Nephron (organoid): ENCODE results near the gene ATP2A1.

Experiments used
- H3K27ac Mint-ChIP-seq, 3 experiments: 2 replicates each; pipeline ENCODE4 v1.8.0; 2020; ENCODE audit warnings: mixed read lengths in 3 of 3, mild to moderate bottlenecking in 2 of 3, moderate library complexity in 1 of 3
- H3K27me3 Mint-ChIP-seq: 2 replicates; pipeline ENCODE4 v1.8.0; 2021; ENCODE audit warnings: low read depth, mild to moderate bottlenecking, moderate library complexity, mixed read lengths
- H3K36me3 Mint-ChIP-seq: 2 replicates; pipeline ENCODE4 v1.8.0; 2020; ENCODE audit warnings: low read depth, mixed read lengths
- H3K4me1 Mint-ChIP-seq: 2 replicates; pipeline ENCODE4 v1.8.0; 2020; ENCODE audit warnings: mixed read lengths
- H3K4me3 Mint-ChIP-seq, 3 experiments: 2 replicates each; pipeline ENCODE4 v1.8.0; 2020; ENCODE audit warnings: mild to moderate bottlenecking in 3 of 3, mixed read lengths in 3 of 3, moderate library complexity in 2 of 3
- H3K9me3 Mint-ChIP-seq: 2 replicates; pipeline ENCODE4 v1.8.0; 2020; ENCODE audit warnings: mixed read lengths
- CTCF ChIP-seq, 3 experiments: fragments of 200-600 bp; sonication (generic); IDR thresholded peaks; one replicate each; pipeline ENCODE4 v1.5.0; 2021; ENCODE audit warnings: antibody characterized with exemption in 3 of 3; ENCODE audit not compliant: unreplicated experiment in 3 of 3

Gene ATP2A1

GRCh38 chr16:28846080-28846932 is 32.0 kb upstream of the ATP2A1 start, which contains the start of gene TUFM:
TSS of gene TUFM (minus strand) at chr16:28846348. CDS start at chr16:28846269, 79 bp downstream.
- peak; percentile 69 to 77 (median 71) for TF ChIP-seq CTCF (IDR thresholded peaks at IDR 0.05; ENCODE audit: unreplicated experiment in 3 of 3)
- H3K36me3 Mint-ChIP-seq: peaks cover 29% of the 10 kb centered on the region
- H3K4me1 Mint-ChIP-seq: peaks cover 19% of the 10 kb centered on the region
- no peaks in the 10 kb centered on the region for H3K27me3 Mint-ChIP-seq
- peak within 1 kb of the TSS; percentile 95 to 98 (median 98) for H3K4me3 Mint-ChIP-seq
- peak within 1 kb of the TSS; percentile 82 to 96 (median 89) for H3K27ac Mint-ChIP-seq
- H3K9me3 Mint-ChIP-seq: no peaks in the 10 kb centered on the region

GRCh38 chr16:28846933-28847273 is 31.4 kb upstream of the ATP2A1 start:
- Mint-ChIP-seq H3K4me1 (peaks cover 19% of the 10 kb centered on the region), H3K4me3 (peak overlapping the region; percentile 95 to 98 (median 98)), H3K27ac (peak overlapping the region; percentile 82 to 96 (median 89)), H3K27me3 (no peaks in the 10 kb centered on the region), H3K9me3 (no peaks in the 10 kb centered on the region), H3K36me3 (peaks cover 24% of the 10 kb centered on the region)
- TF ChIP-seq CTCF (IDR thresholded peaks at IDR 0.05; ENCODE audit: unreplicated experiment in 3 of 3): no peak

DNA sequence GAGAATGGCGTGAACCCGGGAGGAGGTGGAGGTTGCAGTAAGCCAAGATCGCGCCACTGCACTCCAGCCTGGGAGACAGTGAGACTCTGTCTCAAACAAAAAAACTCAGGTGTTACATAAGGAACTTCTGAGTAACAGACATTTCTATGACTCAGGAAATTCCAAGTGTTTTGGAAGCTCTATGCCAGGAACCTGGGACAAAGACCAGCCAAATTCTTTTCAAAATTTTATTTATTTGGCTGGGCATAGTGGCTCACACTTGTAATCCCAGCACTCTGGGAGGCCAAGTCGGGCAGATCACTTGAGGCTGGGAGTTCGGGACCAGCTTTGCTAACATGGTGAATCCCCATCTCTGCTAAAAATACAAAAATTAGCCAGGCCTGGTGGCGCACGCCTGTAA is 19.9 kb upstream of the ATP2A1 start:
- H3K36me3 Mint-ChIP-seq: no peaks in the 10 kb centered on the region
- no peaks in the 10 kb centered on the region for H3K9me3 Mint-ChIP-seq
- H3K27ac Mint-ChIP-seq: no peak overlapping the region
- H3K4me1 Mint-ChIP-seq: no peaks in the 10 kb centered on the region
- no peaks in the 10 kb centered on the region for H3K27me3 Mint-ChIP-seq
- TF ChIP-seq CTCF (IDR thresholded peaks at IDR 0.05; ENCODE audit: unreplicated experiment in 3 of 3): no peak
- H3K4me3 Mint-ChIP-seq: no peak overlapping the region

GRCh38 chr16:28859326-28859725 is 19.0 kb upstream of the ATP2A1 start:
- Mint-ChIP-seq H3K36me3 (no peaks in the 10 kb centered on the region), H3K27ac (no peak overlapping the region), H3K27me3 (no peaks in the 10 kb centered on the region), H3K4me1 (peaks cover 4% of the 10 kb centered on the region), H3K9me3 (no peaks in the 10 kb centered on the region), H3K4me3 (peak overlapping the region in 1 of 3 experiments; percentile 26)
- no peak for TF ChIP-seq CTCF (IDR thresholded peaks at IDR 0.05; ENCODE audit: unreplicated experiment in 3 of 3)

DNA sequence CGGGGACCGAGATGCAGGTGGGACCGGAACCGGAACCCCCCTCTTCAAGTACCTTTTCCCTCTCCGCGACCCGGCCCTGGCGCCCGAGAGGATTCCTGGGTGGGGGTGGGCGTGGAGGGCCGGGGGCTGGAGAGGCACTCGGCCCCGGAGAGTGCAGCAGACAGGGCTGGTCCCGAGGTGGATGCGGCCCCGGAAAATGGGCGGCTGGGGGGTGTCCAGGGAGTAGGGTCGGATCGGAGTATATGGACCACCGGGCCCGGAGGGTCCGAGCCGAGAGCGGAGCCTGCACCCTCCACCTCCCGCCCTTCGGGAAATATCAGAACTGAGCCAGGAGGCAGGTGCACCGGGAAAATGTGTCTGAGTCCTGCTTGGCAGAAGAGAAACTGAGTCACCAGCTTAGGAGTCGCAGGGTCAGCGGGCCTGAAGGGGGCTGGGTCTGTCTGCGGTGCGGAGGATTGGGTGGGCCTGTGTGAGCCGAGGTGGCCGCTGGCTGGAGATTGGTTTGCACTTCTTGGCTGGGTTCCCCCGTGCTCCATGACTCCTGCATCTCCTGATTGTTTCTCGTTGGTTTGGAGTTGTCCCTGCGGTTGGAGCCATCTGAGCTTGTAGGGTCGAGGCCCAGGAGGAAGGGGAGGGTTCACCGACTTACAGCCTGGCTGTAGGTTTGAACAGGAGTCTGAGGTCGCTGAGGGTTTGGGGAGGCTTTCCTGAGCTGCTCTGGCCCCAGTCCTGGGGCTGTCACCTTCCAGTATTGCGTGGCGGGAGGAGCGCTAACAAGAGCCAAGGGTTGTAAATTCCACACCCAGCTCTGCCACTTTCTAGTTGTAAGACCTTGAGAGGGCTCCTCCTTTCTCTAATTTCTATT is 14.1 kb upstream of the ATP2A1 start:
- Mint-ChIP-seq H3K9me3 (no peaks in the 10 kb centered on the region), H3K27me3 (no peaks in the 10 kb centered on the region), H3K4me3 (peak overlapping the region; percentile 99 to 100 (median 100)), H3K4me1 (peaks cover 18% of the 10 kb centered on the region), H3K27ac (peak overlapping the region; percentile 99 to 100 (median 100)), H3K36me3 (peaks cover 14% of the 10 kb centered on the region)
- TF ChIP-seq CTCF (IDR thresholded peaks at IDR 0.05; ENCODE audit: unreplicated experiment in 3 of 3): no peak
